ENCODE data around the gene TAF9B.

DNA sequence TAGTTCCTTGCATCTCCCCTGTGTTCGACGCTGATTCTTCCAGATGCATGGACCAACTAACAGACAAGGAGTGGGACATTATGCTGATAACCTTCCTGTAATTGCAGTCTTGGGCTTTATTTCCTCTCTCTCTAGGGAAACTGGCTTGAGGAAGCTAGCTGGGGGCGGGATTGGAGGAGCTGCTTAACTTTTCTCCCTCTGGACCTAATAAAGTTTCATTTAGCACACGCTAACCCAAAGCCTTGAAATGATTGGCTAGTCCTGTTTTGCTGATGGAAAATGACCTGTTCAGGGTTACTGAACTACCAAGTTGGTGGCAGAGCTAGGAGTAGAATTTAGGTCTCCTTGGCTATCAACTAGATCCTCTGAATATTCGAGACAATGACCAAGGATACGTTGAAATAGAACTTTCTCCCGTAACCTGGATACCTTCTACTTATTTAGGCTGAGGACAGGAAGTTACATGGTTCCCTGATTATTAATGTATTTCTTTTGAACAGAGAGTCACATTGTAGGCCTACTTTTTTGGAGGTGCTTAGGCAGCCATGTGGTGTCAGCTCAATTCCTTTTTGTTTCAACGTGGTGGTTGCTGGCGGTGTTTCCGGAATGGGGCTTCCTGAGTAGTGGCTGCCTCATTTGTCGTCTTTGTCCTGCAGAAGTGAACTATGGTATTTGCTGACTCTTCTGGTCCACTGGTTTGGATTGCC lies 33.4 kb downstream of the TAF9B start:
- TF ChIP-seq EZH2phosphoT487 (IDR thresholded peaks at IDR 0.05; ENCODE audit: low read depth) (no peak), CTCF (IDR thresholded peaks at IDR 0.05; ENCODE audit: low read depth, low read length) (no peak)
